ENCODE data around the gene BTN3A1.
"Not testable (repeated sequence)": the region's sequence is repeated elsewhere in the genome, so short reads cannot be mapped to it uniquely, and the experiment has no call there.

The BTN3A1 gene

DNA sequence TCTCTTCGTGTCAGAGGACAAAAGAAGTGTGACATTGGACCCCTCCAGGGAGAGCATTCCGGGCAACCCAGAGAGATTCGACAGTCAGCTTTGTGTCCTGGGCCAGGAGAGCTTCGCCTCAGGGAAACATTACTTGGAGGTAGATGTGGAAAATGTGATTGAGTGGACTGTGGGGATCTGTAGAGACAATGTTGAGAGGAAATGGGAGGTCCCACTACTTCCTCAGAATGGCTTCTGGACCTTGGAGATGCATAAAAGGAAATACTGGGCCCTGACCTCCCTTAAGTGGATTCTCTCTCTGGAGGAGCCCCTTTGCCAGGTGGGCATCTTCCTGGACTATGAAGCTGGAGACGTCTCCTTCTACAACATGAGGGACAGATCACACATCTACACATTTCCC, 28.7 kb downstream of the BTN3A1 start:
- Histone ChIP-seq H3K27me3 (no peaks in the 10 kb centered on the region), H3K9me3 (no peaks in the 10 kb centered on the region), H3K4me1 (ENCODE audit: control insufficient read depth in 1 of 2, insufficient read depth in 1 of 2, low read depth in 1 of 2, low read length in 1 of 2) (no peaks in the 10 kb centered on the region), H3K27ac (no peak overlapping the region), H3K36me3 (no peaks in the 10 kb centered on the region), H3K4me3 (ENCODE audit: low read depth in 1 of 2, low read length in 1 of 2) (no peak overlapping the region)
- TF ChIP-seq, protein P1, sequence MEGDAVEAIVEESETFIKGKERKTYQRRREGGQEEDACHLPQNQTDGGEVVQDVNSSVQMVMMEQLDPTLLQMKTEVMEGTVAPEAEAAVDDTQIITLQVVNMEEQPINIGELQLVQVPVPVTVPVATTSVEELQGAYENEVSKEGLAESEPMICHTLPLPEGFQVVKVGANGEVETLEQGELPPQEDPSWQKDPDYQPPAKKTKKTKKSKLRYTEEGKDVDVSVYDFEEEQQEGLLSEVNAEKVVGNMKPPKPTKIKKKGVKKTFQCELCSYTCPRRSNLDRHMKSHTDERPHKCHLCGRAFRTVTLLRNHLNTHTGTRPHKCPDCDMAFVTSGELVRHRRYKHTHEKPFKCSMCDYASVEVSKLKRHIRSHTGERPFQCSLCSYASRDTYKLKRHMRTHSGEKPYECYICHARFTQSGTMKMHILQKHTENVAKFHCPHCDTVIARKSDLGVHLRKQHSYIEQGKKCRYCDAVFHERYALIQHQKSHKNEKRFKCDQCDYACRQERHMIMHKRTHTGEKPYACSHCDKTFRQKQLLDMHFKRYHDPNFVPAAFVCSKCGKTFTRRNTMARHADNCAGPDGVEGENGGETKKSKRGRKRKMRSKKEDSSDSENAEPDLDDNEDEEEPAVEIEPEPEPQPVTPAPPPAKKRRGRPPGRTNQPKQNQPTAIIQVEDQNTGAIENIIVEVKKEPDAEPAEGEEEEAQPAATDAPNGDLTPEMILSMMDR (IDR thresholded peaks at IDR 0.05) = no peak

DNA sequence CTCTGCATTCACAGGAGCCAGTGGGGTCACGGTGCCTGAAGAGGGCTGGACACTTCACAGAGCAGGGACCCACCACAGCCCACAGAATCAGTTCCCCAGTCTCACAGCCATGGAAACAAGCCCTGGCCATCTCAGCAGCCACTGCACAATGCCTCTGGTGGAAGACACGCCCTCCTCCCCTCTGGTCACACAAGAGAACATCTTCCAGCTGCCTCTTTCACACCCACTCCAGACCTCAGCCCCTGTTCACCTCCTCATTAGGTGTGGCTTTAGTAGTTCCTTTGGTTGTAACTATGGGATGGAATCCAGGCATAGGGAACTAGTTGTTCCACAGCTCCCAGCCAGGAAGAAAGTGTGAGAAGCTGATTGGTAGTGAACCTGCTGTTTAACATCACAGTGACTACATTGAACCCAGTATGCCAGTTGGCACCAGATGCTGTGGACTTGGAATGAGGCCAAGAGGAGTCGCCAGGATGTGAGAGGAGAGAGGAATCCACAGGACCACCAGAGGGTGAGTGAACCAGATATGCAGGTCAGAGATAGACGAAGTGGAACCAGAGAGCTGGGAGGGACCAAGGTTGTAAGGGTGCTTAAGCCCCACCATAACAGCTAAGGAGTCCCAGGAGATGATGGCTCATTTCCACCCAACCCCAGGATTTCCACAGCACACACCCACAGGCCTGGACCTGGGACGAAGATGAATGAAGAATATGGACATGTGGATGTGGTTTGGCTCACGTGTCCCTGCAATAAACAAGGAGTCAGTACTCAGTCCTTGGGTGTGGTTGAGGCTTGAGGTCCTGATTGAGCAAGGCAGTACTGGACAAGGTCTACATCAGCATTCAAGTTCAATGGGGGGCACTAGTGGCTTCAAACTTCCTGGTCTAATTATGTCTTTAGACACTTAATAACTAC, 29.4 kb downstream of the BTN3A1 start:
- no peaks in the 10 kb centered on the region for H3K27me3 ChIP-seq
- H3K36me3 ChIP-seq = no peaks in the 10 kb centered on the region
- no peaks in the 10 kb centered on the region for H3K9me3 ChIP-seq
- no peaks in the 10 kb centered on the region for H3K4me1 ChIP-seq (ENCODE audit: control insufficient read depth in 1 of 2, insufficient read depth in 1 of 2, low read depth in 1 of 2, low read length in 1 of 2)
- TF ChIP-seq, protein P1 (IDR thresholded peaks at IDR 0.05) = no peak
- H3K27ac ChIP-seq = no peak overlapping the region
- no peak overlapping the region for H3K4me3 ChIP-seq (ENCODE audit: low read depth in 1 of 2, low read length in 1 of 2)

DNA sequence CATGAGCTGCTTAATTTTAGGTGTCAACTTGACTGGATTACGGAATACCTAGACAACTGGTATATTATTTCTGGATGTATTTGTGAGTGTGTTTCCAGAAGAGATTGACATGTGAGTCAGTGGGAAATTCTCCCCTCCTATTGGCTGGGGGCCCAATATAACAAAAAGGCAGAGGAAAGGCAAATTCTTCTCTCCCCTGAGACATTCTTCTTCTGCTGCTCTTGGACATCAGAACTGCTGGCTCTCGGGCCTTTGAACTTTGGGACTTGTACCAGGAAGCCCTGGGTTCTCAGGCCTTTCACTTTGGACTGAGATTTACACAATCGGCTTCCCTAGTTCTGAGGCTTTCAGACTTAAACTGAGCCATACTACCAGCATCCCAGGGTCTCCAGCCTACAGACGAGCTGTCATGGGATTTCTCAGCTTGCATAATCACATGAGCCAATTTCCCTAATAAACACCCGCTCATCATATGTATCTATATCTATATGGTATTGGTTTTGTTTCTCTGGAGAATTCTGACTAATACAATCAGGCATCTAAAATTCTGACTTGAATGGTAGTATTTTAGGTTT, 30.6 kb downstream of the BTN3A1 start:
- Histone ChIP-seq H3K27me3 (no peaks in the 10 kb centered on the region), H3K4me3 (ENCODE audit: low read depth in 1 of 2, low read length in 1 of 2) (no peak overlapping the region), H3K27ac (no peak overlapping the region), H3K36me3 (no peaks in the 10 kb centered on the region), H3K9me3 (no peaks in the 10 kb centered on the region), H3K4me1 (ENCODE audit: control insufficient read depth in 1 of 2, insufficient read depth in 1 of 2, low read depth in 1 of 2, low read length in 1 of 2) (no peaks in the 10 kb centered on the region)
- TF ChIP-seq, protein P1 (IDR thresholded peaks at IDR 0.05) = no peak

DNA sequence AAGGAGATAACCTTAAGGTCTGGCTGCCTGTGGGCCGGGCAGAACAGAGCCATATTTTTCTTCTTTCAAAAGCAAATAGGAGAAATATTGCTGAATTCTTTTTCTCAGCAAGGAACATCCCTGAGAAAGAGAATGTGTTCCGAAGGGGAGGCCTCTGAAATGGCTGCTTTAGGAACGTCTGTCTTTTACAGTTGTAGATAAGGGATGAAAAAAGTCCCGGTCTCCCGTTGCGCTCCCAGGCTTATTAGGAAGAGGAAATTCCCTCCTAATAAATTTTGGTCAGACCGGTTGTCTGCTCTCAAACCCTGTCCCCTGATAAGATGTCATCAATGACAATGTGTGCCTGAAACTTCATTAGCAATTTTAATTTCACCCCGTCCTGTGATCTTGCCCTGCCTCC, 31.6 kb downstream of the BTN3A1 start:
- not testable (repeated sequence) for H3K9me3 ChIP-seq; H3K4me1 ChIP-seq (ENCODE audit: control insufficient read depth in 1 of 2, insufficient read depth in 1 of 2, low read depth in 1 of 2, low read length in 1 of 2); H3K27me3 ChIP-seq; H3K4me3 ChIP-seq (ENCODE audit: low read depth in 1 of 2, low read length in 1 of 2); H3K36me3 ChIP-seq; H3K27ac ChIP-seq

- H3K36me3 ChIP-seq = no peaks in the 10 kb centered on the region
- no peaks in the 10 kb centered on the region for H3K9me3 ChIP-seq
- H3K27ac ChIP-seq = no peak overlapping the region
- peaks cover 15% of the 10 kb centered on the region in 2 experiments for H3K4me1 ChIP-seq (ENCODE audit: control insufficient read depth in 1 of 2, insufficient read depth in 1 of 2, low read depth in 1 of 2, low read length in 1 of 2)
- no peak overlapping the region for H3K4me3 ChIP-seq (ENCODE audit: low read depth in 1 of 2, low read length in 1 of 2)
- no peaks in the 10 kb centered on the region for H3K27me3 ChIP-seq
- TF ChIP-seq, protein P1 (IDR thresholded peaks at IDR 0.05) = no peak
These were observed 33.9 kb downstream of the BTN3A1 start for GRCh38 chr6:26436018-26436417.

- H3K4me1 ChIP-seq (ENCODE audit: control insufficient read depth in 1 of 2, insufficient read depth in 1 of 2, low read depth in 1 of 2, low read length in 1 of 2) = peaks cover 15 to 24% of the 10 kb centered on the region in 2 experiments
- no peak overlapping the region for H3K27ac ChIP-seq
- H3K36me3 ChIP-seq = no peaks in the 10 kb centered on the region
- no peaks in the 10 kb centered on the region for H3K27me3 ChIP-seq
- no peak overlapping the region for H3K4me3 ChIP-seq (ENCODE audit: low read depth in 1 of 2, low read length in 1 of 2)
- no peaks in the 10 kb centered on the region for H3K9me3 ChIP-seq
- TF ChIP-seq, protein P1 (IDR thresholded peaks at IDR 0.05) = no peak
These were observed 35.5 kb downstream of the BTN3A1 start for GRCh38 chr6:26437550-26437949.
